Hepatocyte (in vitro differentiated cells): ENCODE results near the gene TPRG1L.

ENCODE experiments used
- CTCF ChIP-seq: fragments of 200-600 bp; sonication (generic); IDR thresholded peaks from 2 replicates; pipeline ENCODE4 v1.5.1; 2016; ENCODE audit warnings: antibody characterized with exemption, mild to moderate bottlenecking; ENCODE audit not compliant: poor library complexity
- EZH2 ChIP-seq: fragments of 200-600 bp; sonication (generic); IDR thresholded peaks from 2 replicates; pipeline ENCODE4 v1.6.1; 2016; ENCODE audit warnings: antibody characterized with exemption, mild to moderate bottlenecking, borderline replicate concordance

- TF ChIP-seq EZH2 (no peak), CTCF (no peak)
Observed at GRCh38 chr1:3638676-3639075, 13.9 kb downstream of the TPRG1L start.
